Measurements from ENCODE around the gene KANK2.
"Not testable (repeated sequence)": the region's sequence is repeated elsewhere in the genome, so short reads cannot be mapped to it uniquely, and the experiment has no call there.

Gene KANK2

DNA sequence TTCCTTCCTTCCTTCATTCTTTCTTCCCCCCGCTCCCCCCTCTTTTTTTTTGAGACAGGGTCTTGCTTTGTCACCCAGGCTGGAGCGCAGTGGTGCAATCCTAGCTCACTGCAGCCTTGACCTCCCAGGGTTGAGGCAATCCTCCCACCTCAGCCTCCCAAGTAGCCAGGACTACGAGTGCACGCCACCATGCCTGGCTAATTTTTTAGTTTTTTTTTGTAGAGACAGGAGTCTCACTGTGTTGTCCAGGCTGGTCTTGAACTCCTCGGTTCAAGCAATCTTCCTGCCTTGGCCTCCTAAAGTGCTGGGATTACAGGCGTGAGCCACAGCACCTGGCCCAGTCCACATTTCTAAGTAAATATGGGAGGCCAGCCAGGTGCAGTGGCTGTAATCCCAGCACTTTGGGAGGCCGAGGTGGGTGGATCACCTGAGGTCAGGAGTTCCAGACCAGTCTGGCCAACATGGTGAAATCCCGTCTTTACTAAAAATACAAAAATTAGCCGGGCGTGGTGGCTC lies 57.3 kb downstream of the KANK2 start:
- not testable (repeated sequence) for DNase-seq (ENCODE audit: low read depth)

DNA sequence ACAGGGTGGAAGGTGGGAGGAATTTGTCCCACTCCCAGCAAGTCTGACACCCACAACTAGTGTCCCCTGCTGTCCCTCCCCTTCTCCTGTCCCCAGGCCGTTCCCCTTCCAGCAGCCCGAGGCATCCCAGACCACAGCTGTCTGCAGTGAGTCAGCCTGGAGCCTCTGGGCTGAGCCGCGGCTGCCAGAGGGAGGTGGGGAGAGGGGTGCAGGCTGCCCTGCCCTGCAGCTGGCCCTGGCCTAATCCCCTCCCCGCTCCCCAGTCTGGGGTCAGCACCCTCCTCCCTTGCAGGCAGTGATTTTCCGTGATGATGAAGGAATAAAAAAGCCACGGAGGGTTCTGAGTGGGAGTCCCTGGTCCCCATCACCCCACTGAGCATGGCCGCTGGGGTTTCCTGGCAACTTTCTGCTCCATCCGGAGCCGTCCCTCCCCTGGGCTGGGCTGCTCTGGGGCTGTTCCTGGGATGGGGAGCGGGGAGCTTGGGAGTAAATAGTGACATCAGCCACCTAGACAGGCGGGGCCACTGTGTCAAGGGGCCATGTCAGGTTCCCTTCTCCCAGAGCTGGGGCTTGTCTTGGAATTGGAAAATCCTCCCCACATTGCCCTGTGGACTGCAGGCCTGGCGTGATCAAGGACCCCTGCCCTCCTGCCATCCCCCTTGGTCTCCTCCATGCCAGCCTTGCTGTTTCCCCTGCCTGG lies 58.6 kb downstream of the KANK2 start:
- DNase-seq (ENCODE audit: low read depth), result peak; percentile 92

DNA sequence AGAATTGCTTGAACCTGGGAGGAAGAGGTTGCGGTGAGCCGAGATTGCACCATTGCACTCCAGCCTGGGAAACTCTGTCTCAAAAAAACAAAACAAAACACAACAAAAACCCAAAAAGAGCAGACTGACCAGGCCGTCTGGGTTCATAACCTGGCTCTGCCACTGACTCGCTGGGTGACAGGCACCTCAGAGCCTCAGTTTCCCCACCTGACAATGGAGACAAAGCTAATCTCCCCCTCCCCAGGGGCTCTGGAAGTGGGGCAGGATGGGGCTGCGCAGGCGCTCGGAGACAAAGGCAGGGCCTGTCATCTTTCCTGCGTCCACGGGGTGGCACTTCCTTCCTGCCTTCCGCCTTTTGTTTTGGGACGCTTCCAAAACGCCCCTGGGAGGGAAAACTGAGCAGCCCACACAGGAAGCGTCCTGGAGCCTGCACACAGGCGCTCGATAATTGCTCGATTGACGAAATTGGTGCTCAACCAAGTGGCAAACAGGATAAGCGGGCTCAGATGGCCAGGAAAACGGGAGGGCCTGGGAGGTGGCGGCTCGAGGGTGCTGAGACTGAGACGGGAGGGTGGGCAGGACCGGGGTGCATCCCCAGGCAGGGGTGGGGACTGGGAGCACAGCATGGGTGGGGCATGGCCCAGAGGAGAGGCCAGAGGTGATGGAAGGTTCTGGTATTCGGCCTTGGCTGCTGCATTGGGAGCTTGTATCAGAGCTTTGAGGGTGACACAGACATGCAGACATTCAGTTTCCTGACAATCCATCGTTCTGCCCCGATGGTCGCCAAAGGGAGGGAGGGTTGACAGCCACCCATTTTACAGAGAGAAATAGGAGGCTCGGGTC lies 59.6 kb downstream of the KANK2 start:
- DNase-seq (ENCODE audit: low read depth), result peak; percentile 94

DNA sequence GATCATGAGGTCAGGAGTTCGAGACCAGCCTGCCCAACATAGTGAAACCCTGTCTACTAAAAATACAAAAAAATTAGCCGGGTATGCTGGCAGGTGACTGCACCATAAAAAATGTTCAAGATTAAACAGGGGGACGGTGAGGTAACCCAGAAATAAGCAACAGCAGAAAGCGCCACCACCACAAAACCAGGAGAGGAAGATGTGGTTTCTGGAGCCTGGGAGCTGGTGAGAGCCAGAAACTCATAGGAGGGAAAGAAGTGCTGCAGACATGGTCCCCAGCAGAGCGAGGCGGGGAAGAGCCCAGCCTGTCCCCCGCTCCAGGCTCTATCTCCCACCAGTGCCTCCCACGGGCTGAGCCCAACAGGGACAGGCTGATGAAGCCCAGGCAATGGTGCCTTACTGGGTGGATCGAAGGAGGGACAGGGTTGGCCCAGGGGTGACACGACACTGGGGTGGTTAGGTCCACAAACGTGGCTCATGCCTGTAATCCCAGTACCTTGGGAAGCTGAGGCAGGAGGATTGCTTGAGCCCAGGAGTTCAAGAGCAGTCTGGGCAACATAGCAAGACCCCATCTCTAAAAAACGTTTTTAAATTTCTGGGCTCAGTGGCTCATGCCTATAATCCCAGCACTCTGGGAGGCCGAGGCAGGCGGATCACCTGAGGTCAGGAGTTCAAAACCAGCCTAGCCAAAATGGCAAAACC lies 60.8 kb downstream of the KANK2 start:
- DNase-seq (ENCODE audit: low read depth), result no peak

DNA sequence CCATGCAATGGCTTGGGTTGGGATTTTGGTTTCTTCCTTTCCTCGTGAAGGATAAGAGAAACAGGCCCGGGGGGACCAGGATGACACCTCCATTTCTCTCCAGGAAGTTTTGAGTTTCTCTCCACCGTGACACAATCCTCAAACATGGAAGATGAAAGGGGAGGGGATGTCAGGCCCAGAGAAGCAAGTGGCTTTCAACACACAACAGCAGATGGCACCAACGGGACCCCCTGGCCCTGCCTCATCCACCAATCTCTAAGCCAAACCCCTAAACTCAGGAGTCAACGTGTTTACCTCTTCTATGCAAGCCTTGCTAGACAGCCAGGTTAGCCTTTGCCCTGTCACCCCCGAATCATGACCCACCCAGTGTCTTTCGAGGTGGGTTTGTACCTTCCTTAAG lies 65.9 kb downstream of the KANK2 start:
- DNase-seq (ENCODE audit: low read depth), result no peak

DNA sequence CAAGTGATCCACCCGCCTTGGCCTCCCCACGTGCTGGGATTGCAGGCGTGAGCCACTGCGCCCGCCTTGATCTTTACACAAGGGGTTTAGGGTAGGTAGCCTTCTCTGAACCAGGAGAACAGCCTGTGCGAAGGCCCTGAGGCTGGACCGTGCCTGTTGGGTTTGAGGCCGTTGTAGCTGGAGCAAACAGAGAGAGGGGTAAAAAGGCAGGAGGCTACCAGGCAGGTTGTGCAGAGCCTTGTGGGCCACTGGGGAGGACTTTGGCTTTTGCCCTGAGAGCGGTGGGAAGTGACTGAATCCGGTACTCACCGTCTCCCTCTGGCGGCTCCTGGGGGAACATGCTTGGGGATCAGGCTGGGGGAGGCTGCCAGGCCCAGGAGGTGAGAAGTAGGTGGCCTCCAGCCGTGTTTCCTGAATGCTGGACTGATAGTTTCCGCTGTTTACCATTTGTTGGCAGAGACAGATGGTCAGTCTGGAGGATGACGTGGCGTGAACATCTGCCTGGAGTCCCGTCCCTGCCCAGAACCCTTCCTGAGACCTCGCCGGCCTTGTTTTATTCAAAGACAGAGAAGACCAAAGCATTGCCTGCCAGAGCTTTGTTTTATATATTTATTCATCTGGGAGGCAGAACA lies 66.4 kb downstream of the KANK2 start:
- DNase-seq (ENCODE audit: low read depth), result peak; percentile 74

DNA sequence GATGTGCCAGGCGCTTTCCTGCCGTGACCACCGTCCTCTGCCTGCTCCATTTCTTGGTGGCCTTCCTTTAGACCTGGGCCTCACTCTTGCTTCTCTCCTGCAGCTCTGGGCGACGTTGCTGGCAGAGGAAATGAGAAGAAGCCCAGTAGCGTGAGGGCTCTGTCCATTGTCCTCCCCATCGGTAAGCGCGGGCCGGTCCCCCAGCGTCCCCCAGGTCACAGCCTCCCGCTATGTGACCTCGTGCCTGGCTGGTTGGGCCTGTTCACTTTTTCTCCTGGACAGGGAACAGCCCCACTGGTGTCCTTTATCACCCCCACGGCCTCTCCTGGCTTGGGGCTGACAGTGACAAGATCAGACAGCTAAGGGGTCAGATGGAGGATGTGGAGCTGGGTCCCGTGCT lies 69.4 kb downstream of the KANK2 start:
- no peak for DNase-seq (ENCODE audit: low read depth)

DNA sequence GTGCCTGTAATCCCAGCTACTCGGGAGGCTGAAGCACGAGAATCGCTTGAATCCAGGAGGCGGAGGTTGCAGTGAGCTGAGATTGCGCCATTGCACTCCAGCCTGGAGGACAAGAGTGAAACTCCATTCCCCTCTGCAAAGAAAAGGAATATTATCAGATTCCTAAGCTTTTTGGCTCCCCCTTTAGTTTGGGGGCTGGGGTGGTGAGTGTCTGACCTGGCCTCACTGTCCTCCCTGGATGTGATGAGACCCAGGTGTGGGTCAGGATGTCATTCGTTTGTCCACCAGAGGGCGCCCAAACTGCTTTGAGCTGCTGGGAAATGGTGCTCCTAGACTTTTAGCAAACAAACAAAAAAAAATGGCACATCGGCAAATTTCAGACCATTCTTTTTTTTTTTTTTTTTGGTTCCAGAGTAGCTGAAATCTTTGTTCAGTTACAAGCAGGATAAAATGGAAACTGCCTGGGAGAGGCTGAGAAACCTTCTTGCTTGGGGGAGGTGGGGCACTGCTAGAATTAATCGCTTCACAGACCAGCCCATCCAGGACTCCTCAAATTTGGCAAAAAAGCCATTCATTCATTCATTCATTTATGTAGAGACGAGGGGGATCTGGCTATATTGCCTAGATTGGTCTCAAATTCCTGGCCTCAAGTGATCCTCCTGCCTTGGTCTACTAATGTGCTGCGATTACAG lies 71.2 kb downstream of the KANK2 start:
- DNase-seq (ENCODE audit: low read depth), result peak; percentile 76

DNA sequence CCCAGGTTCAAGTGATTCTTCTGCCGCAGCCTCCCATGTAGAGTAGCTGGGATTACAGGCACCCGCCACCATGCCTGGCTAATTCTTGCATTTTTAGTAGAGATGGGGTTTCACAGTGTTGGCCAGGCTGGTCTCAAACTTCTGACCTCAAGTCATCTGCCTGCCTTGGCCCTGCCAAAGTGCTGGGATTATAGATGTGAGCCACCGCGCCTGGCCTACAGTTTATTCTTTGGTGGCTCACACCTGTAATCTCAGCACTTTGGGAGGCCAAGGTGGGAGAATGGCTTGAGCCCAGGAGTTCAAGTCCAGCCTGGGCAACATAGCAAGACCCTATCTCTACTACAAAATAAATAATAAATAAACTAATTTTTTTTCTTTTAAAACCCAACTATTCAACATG lies 73.2 kb downstream of the KANK2 start:
- not testable (repeated sequence) for DNase-seq (ENCODE audit: low read depth)

DNA sequence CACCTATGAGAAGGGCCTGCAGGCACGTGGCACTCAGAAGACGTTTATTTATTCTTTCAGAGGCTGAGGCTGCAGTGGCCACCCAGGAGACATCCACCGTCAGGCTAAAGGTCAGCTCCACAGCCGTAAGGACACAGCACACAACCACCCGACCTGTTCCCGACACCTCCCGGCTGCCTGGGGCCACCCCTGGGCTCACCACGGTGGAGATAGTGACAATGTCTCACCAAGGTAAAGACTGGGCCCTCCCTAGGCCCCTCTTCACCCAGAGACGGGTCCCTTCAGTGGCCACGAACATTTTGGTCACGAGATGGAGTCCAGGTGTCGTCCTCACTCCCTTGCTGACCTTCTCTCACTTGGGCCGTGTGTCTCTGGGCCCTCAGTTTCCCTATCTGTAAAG lies 74.2 kb downstream of the KANK2 start:
- DNase-seq (ENCODE audit: low read depth), result no peak

DNA sequence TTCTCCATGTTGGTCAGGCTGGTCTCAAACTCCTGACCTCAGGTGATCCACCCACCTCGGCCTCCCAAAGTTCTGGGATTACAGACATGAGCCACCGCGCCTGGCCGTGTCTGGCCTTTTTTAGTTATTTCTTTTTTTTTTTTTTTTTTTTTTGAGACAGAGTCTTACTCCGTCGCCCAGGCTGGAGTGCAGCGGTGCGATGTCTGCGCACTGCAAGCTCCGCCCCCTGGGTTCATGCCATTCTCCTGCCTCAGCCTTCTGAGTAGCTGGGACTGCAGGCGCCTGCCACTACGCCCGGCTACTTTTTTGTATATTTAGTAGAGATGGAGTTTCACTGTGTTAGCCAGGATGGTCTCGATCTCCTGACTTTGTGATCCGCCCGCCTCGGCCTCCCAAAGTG lies 75.4 kb downstream of the KANK2 start:
- DNase-seq (ENCODE audit: low read depth), result not testable (repeated sequence)

DNA sequence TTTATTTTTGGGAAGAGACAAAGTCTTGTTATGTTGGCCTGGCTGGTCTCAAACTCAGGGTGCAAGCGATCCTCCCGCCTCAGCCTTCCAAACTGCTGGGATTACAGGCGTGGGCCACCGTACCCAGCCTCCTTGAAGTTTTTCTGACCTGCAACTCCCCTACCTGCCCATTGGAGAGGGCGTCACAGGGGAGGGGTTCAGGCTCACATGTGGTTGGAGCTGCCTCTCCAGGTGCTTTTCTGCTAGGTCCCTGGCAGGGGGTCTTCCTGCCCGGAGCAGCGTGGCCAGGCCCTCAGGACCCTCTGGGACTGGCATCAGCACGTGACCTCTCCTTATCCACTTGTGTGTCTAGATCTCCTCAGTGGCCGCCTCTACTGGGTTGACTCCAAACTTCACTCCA lies 80.8 kb downstream of the KANK2 start:
- DNase-seq (ENCODE audit: low read depth), result no peak

DNA sequence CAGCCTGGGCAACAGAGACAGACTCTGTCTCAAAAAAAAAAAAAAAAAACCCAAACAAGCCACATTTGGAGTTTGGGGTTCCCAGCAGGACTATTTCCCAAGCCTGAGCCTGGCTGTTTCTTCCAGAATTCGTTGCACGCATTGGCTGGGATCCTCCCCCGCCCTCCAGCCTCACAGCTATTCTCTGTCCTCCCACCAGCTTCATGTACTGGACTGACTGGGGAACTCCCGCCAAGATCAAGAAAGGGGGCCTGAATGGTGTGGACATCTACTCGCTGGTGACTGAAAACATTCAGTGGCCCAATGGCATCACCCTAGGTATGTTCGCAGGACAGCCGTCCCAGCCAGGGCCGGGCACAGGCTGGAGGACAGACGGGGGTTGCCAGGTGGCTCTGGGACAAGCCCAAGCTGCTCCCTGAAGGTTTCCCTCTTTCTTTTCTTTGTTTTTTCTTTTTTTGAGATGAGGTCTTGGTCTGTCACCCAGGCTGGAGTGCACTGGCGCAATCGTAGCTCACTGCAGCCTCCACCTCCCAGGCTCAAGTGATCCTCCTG lies 81.4 kb downstream of the KANK2 start:
- DNase-seq (ENCODE audit: low read depth), result no peak

DNA sequence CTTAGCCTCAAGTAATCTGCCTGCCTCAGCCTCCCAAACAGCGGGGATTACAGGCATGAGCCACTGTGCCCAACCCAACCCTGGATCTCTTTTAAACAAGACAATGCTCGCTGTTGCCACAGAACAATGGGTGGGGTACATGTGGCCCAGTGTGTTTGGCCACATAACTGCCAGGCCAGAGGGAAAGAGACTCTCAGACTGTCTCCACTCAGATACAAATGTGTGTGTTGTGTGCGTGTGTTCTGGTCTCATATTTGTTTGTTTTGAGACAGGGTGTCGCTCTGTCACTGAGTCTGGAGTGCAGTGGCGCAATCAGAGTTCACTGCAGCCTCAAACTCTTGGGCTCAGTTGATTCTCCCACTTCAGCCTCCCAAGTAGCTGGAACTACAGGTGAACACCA lies 82.3 kb downstream of the KANK2 start:
- no peak for DNase-seq (ENCODE audit: low read depth)
